ENCODE data around the gene SNAP25.
A peak's percentile ranks its signal among the peaks of the same experiment; 100 is the strongest.

The SNAP25 gene
- 0 to 0.12 (median 0.04) reads per million in 4 donors for total RNA-seq

- peak in 4 of 5 donors; percentile 16 to 44 (median 28) for DNase-seq
Observed at GRCh38 chr20:10218536-10219451, at the start of gene SNAP25. SNAP25 (plus strand) TSS chr20:10218830; CDS start chr20:10275492, 56,662 bp downstream.

- no peak for DNase-seq
Observed at GRCh38 chr20:10169752-10170151, 48.9 kb upstream of the SNAP25 start.

DNA sequence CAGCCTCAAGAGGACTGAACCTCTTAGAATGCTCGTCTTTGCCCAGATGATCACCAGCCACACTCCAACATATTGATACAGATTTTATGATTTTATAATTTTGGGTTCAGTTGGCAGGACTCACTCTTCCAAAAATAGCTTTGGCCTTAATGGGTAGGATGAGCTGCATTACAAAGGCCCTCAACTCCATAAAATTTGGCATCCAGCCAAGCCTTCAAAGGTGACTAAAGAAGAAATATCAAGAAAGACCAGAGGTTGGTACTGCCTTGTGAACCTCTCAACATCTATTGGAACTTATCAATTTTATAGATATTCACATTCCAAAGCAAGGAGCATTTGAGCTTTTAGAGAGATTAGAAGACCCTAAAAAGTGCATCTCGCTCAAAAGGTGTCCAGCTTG, 48.4 kb upstream of the SNAP25 start:
- DNase-seq: no peak

DNA sequence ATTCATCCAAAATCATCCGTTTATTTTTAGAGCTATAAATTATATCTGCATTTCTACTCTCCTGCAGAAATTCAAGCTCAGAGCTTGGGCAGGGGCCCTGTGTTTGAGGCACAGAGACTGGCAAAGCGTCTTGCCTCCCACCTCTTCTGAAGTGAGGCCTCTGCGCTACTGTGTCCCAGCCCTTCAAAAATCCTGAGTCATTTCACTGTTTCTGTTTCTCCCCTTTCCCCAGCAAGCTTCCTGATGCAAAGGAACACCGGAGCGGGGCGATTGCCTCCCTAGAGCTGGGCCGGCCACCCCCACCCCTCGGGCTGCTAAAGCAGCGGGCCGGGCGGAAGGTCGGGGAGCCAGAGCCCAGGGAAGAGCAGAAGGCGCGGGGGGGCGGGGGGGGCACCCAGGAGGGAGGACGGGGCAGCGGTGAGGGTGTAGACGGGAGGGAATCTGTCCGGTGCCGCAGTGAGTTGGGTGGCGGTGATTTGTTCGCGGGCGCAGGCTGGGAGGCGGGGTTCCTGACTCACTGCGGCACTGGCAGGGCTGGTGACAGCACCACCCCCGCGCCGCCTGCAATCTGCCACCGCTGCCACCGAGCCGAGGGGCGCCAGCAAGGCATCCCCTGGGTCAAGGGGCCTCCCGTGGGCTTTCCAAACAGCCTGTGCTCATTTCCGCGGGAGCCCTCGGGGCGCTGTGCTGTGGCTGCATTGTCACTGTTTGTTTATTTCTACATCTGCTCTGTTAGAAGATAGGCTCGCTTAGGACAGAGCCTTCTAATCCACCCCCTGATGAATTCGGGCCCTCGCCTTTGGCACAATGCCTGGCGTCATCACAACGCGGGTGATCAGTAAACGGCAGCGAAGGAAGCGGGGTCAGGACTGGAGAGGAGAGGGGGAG, 46.5 kb upstream of the SNAP25 start:
- DNase-seq: peak in 1 of 5 donors; percentile 8

DNA sequence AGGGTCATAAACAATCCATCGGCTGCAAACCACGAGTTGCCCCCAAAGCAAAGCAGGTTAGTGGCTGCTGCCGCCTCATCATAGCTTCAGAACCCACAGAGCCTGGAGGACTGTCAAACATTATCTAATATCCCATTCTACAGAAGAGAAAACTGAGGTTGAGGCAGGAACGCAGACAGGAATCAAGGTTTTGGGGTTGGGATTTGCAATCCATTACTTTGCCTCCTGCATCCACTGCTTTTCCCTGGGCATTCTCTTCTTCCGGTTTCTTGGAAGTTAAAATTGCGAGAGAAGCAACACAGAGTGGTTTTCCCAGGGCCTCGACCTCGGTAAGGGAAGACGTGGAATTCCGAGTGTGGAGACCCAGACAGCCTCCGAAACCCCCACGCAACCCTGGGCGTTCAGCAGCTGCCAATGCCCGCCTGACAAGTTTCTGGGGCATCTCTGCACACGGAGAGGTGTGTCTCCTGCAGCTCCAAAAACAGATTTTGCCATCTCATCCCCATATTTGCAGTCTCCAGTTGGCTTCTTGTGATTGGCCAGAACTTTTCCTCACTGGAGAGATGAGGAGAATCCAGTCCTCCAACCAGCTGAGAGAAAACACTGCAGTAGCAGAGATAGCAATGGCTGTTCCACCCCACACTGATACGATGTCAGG, 45.5 kb upstream of the SNAP25 start:
- DNase-seq: no peak

GRCh38 chr20:10174400-10174799, 44.2 kb upstream of the SNAP25 start:
- DNase-seq: no peak

DNA sequence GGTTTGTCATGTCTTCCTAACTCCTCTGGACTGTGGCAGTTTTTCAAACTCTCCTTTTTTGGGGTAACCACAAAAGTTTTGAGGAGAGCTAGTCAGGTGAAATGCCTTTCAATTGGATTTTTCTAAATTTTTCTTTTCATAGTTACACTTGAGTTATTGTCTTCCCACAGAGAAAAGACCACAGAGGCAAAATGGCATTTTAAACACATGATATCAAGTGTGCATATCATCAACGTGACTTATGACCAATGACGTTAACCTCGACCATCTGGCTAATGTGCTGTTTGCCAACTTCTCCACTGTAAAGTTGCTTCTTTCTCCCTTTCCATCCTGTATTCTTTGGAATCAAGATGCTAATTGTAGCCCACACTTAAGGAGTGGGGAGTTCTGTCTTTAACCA, 41.3 kb upstream of the SNAP25 start:
- DNase-seq: no peak

GRCh38 chr20:10178091-10178490, 40.5 kb upstream of the SNAP25 start:
- DNase-seq: no peak

DNA sequence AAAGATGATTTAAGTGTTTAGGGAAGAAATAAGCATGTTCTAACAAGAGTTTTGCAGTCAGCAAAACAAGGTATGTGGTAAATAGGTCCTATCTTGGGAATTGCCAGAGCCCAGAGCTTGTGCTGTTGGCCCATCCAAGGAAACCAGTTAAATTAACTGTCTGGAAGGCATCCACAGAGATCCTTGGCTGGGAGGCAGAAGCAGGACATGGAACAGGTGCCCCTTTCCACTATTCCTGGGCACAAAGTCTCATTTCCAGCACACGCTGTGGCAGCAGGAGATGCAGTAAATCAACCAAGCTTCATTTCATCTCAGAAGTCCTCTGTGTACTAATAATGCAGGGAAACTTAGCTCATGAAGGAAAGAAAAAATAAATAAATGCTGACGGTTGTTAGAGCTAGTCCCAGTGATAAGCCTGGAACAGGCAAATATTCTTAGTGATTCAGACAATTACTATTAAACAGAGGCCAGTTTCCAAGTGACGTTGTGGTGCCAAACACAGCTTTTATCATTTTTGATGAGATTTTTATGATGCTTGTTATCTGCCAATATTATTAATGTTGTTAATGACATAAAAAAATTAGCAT, 39.8 kb upstream of the SNAP25 start:
- DNase-seq: no peak

- no peak for DNase-seq
Observed at GRCh38 chr20:10179574-10180298, 38.9 kb upstream of the SNAP25 start.

GRCh38 chr20:10180651-10181235, 37.9 kb upstream of the SNAP25 start:
- DNase-seq: no peak

DNA sequence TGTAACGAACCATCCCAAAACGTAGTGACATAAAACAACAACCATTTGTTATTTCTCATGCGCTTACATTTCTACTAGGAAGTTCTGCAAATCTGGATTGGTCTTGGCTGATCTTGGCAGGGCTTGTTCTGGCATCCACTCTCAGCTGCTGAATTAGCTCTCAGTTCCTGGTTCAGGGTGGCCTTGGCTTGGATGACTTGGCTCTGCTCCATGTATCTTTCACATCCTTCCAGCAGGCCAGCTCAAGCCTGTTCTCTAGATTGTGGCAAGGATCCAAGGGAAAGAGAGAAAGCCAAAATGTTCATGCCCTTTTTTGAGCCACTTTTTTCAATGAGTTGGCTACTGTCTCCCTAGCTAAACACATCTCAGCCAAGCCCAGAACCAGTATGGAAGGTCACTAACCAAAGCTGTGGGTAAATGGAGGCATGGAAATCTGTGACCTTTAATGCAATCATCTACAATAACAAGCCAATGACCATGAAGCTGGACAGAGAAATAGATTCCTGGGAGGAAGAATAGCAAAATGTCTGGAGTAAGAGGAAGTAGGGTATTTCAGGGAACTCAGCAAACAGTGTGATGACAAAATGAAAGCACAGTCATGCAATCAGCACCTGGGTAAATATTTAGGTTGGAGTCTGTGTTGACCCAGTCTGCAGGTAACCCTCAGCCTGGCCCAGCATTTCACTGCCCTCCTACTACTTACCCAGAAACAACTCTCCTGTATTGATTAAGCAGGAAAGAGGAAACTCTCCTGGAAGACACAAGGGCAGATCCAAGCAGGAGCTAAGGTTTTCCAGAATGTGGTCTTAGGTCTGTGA, 32.7 kb upstream of the SNAP25 start:
- DNase-seq: no peak

DNA sequence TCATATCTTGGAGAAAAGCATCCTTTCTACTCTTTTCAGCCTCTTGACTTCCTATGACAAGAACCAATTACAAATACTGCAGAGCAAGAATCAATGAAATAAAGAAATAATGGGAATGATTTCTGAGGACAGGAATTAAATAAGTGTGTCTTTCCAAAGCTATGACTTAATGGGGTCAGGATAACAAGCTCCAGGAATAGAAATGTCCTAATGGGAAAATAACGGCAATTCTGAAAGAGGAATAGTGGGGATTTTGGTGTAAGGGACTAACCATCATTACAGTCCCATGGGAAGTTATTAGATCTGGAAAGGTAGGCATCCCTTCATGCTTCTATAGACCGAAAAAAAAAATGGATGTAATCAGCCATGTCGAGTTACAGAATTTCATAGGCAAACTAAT, 28.2 kb upstream of the SNAP25 start:
- DNase-seq: no peak

GRCh38 chr20:10192171-10192570, 26.5 kb upstream of the SNAP25 start:
- DNase-seq: no peak

GRCh38 chr20:10194166-10194565, 24.5 kb upstream of the SNAP25 start:
- DNase-seq: no peak

DNA sequence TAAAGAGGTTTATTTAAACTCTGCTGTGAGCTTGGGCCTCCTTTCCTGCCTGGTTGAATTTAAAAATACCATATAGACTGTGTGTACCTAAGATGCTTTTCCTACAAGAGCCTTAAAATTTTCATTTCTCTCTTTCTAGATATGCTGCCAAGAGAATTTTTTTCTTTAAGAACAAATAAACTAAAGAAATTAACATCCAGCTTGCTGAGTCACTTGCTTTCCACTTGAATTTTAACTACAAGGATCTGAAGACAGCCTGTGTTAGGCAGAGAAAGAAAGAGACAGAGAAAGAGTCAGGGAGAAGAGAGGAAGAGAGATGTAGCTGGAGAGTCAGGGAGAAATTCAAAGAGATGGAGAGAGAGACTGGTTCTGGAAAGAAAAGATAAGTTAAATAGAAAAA, 18.3 kb upstream of the SNAP25 start:
- no peak for DNase-seq

DNA sequence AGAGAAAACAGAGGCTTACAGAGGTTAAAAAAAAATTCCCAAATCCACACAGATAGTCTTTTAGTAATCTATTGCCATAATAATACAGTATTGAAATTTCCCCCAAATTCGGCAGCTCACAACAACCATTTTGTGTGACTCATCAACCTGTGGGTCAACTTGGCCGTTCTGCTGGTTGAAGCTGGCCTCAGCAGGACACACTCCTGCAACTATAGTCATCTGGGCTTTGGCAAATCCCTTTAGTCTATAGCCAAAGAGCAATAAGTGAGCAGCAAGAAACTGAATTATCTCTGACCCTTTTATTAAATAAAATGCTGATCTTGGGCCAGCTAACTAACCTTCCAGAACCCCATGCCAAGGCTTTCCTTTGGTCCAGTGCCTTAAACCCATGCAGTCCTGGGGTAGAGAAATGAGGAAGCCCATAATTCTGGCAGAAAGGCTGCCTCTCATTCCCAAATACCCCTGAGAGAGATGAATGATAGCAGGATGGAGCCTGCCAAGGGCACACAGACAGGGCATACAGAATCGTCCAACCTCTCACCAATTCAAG, 17.2 kb upstream of the SNAP25 start:
- no peak for DNase-seq

DNA sequence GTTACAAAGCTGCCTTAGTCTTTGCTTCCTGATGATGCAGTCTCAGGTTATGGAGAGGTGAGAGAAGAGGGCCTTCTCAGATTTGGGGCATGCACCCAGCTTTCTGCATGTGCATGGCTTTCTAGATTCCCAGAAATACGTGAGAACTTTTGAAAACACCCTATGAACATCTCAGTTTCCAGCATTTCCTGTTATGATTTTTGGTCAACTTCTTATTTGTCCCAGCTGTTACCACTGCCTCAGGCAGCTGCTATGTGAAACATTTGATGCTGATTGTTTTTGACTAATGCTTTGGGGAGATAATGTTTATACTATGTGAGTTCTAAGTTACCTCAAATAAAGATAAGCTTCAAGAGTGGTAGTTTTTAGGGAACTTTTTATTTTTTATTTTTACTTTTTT, 9.5 kb upstream of the SNAP25 start:
- no peak for DNase-seq

DNA sequence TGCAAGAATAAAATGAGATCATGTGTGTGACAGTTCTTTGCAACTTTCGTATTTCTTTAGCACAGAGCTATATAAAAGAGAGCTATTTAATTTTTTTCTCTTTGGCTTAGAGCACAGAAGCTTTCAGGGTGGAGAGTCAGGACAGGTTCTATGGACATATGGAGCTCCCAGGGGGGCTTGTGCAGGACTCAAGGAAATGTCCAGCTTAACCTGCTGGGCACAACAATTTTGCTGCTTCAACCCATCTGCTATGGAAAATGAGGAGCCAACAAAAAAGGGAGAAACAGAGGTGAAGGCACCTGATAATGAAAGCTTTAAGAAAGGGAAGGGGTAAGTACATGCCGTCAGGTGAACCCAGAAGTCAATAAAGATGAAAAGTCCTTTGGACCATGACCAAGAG, 5.1 kb upstream of the SNAP25 start:
- DNase-seq: no peak

DNA sequence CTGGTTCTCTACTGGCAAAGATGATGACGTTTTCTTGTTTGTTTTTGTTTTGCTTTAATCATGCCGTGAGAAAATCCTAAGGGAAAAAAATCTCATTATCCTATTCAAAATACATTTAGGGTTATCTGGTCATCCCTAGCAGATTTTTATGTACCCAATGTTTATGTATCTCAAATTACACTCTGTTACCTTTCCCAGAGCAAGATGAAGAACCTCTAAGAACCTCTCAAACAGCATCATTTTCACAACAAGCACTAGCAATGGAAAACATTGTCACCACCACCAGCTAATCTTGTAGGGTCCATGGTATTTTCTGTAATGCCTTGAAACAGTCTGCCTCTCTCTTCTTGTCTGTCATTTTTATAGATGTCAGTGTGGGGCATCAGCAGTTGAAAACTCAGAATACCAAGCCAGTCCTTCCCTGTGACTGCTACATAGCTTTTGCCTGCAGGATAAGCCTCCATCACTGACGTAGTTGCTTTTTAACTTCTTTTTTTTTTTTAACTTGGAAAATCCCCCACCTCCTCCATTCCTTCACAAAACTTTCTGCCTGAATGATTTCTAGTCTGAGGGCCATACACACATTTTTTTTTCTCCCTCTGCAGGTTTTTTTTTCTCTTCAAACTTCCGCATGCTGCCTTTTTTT, 2.4 kb upstream of the SNAP25 start:
- no peak for DNase-seq
